Measurements from ENCODE around the gene LAT. TPM values are rescaled to one million over a fixed set of nuclear protein-coding genes. Genes with fewer than 3 reads are reported as not detected.

LAT gene
- polyA plus RNA-seq, 1 donor from 2014 or later = 6.4 TPM

GRCh38 chr16:28943281-28943680, 41.6 kb upstream of the LAT start:
- no peaks in the 10 kb centered on the region for H4K20me1 ChIP-seq (ENCODE audit: insufficient read depth)
- no peak overlapping the region for H3K9ac ChIP-seq (ENCODE audit: low read length)
- no peaks in the 10 kb centered on the region for H3K36me3 ChIP-seq (ENCODE audit: insufficient read depth, low read length)
- no peaks in the 10 kb centered on the region for H3K79me2 ChIP-seq (replicated peaks; ENCODE audit: insufficient read depth, low read length)
- no peaks in the 10 kb centered on the region for H3K27me3 ChIP-seq (ENCODE audit: insufficient read depth, low read depth, low read length)
- H2AFZ ChIP-seq (ENCODE audit: low read depth, low read length) = no peak overlapping the region
- H3K9me3 ChIP-seq (ENCODE audit: low read length) = no peaks in the 10 kb centered on the region
- no peaks in the 10 kb centered on the region for H3K9me2 ChIP-seq (ENCODE audit: insufficient read depth, low read length)
- no peak overlapping the region for H3K27ac ChIP-seq (ENCODE audit: low read length)
- no peaks in the 10 kb centered on the region for H3F3A ChIP-seq (ENCODE audit: insufficient read depth, low read length, poor library complexity, severe bottlenecking)
- no peak overlapping the region for H3K4me2 ChIP-seq (ENCODE audit: low read length)
- TF ChIP-seq RAD21 (conservative IDR thresholded peaks at IDR 0.05) (no peak), MXI1 (conservative IDR thresholded peaks at IDR 0.05; ENCODE audit: poor library complexity, severe bottlenecking) (no peak), TAF1 (IDR thresholded peaks at IDR 0.05; ENCODE audit: low read depth) (no peak)
- no peak overlapping the region for H3K4me3 ChIP-seq (ENCODE audit: low read length)

- Histone ChIP-seq H3K79me2 (replicated peaks; ENCODE audit: insufficient read depth, low read length) (peaks cover 6% of the 10 kb centered on the region), H3K36me3 (ENCODE audit: insufficient read depth, low read length) (no peaks in the 10 kb centered on the region), H3K27ac (ENCODE audit: low read length) (no peak overlapping the region), H3F3A (ENCODE audit: insufficient read depth, low read length, poor library complexity, severe bottlenecking) (no peaks in the 10 kb centered on the region), H2AFZ (ENCODE audit: low read depth, low read length) (no peak overlapping the region), H3K9ac (ENCODE audit: low read length) (no peak overlapping the region), H3K9me2 (ENCODE audit: insufficient read depth, low read length) (no peaks in the 10 kb centered on the region), H3K9me3 (ENCODE audit: low read length) (no peaks in the 10 kb centered on the region), H3K4me3 (ENCODE audit: low read length) (no peak overlapping the region), H3K27me3 (ENCODE audit: insufficient read depth, low read depth, low read length) (no peaks in the 10 kb centered on the region), H4K20me1 (ENCODE audit: insufficient read depth) (no peaks in the 10 kb centered on the region), H3K4me2 (ENCODE audit: low read length) (no peak overlapping the region)
- TF ChIP-seq TAF1 (IDR thresholded peaks at IDR 0.05; ENCODE audit: low read depth) (no peak), POLR2AphosphoS5 (IDR thresholded peaks at IDR 0.05) (no peak), EP300 (conservative IDR thresholded peaks at IDR 0.05; ENCODE audit: poor library complexity, severe bottlenecking) (no peak), RAD21 (conservative IDR thresholded peaks at IDR 0.05) (no peak), MXI1 (conservative IDR thresholded peaks at IDR 0.05; ENCODE audit: poor library complexity, severe bottlenecking) (no peak), EZH2 (IDR thresholded peaks at IDR 0.05; ENCODE audit: borderline replicate concordance, insufficient read depth, low read length, poor library complexity, severe bottlenecking) (no peak), REST (IDR thresholded peaks at IDR 0.05; ENCODE audit: borderline replicate concordance) (no peak), CTCF (IDR thresholded peaks at IDR 0.05; ENCODE audit: poor library complexity, severe bottlenecking) (no peak), SMC3 (conservative IDR thresholded peaks at IDR 0.05; ENCODE audit: poor library complexity) (no peak)
Observed at GRCh38 chr16:28946681-28947080, 38.2 kb upstream of the LAT start.

Data from neural cell (in vitro differentiated cells).